A549 (cell line): ENCODE data around the gene CHIC2. TPM values are rescaled to one million over a fixed set of nuclear protein-coding genes. Genes with fewer than 3 reads are reported as not detected.

Experiments
- ATAC-seq, 2 experiments: fragments of 200-7000 bp in 1 of 2; fragments of >200 bp in 1 of 2; cut with Nextera tagmentation in 1 of 2; cut with Tn5 transposase in 1 of 2; 3 replicates each; pipeline versions ENCODE4 v1.8.0 to v1.9.1; 2018 to 2020; ENCODE audit warnings: mild to moderate bottlenecking in 1 of 2, moderate library complexity in 1 of 2
- CTCF ChIA-PET: fragments of 300-600 bp; sonication (Branson Sonifier 250); formaldehyde crosslinking; extraction: SDS; loops from one replicate; lab custom pipeline; 2021; ENCODE audit warnings: antibody characterized with exemption, inconsistent platforms; lab: Yijun Ruan, JAX
- POLR2A ChIA-PET: fragments of 350-600 bp; formaldehyde crosslinking; extraction: SDS; loops from one replicate; lab custom pipeline; 2021; ENCODE audit warnings: antibody characterized with exemption, inconsistent platforms; lab: Yijun Ruan, JAX
- DNase-seq, 2 experiments: peaks; one replicate each; pipeline versions ENCODE4 v3.0.0 to v3.0.0-alpha.2; 2011 to 2016; ENCODE audit warnings: low read depth in 1 of 2, low spot score in 1 of 2
- FAIRE-seq: peaks from 2 replicates; lab custom pipeline; 2011; peaks lifted over from hg19 to GRCh38; lab: Jason Lieb, UNC
- H3K27ac ChIP-seq, 2 experiments: fragments of >200 bp; sonication (Bioruptor Twin); formaldehyde crosslinking; 3 replicates each; pipeline ENCODE4 v1.5.1; 2016 to 2017
- H3K4me1 ChIP-seq: fragments of >200 bp; sonication (Bioruptor Twin); formaldehyde crosslinking; 3 replicates; pipeline ENCODE4 v1.6.1; 2016
- H3K4me2 ChIP-seq: fragments of >200 bp; sonication (Bioruptor Twin); formaldehyde crosslinking; 3 replicates; pipeline ENCODE4 v1.6.1; 2016
- H3K4me3 ChIP-seq: fragments of >200 bp; sonication (Bioruptor Twin); formaldehyde crosslinking; 3 replicates; pipeline ENCODE4 v1.5.1; 2016
- H3K9me3 ChIP-seq: fragments of >200 bp; sonication (Bioruptor Twin); formaldehyde crosslinking; 3 replicates; pipeline ENCODE4 v1.6.1; 2016
- BHLHE40 ChIP-seq: IDR thresholded peaks from 2 replicates; pipeline ENCODE4 v1.6.1; 2012; ENCODE audit warnings: low read depth, low read length, inconsistent platforms
- CHD2 ChIP-seq: fragments of 150-350 bp; IDR thresholded peaks from 2 replicates; pipeline ENCODE4 v1.6.1; 2014; ENCODE audit warnings: low read length; ENCODE audit not compliant: partially characterized antibody
- EHMT2 ChIP-seq: fragments of 200-600 bp; sonication (generic); IDR thresholded peaks from 2 replicates; pipeline ENCODE4 v1.6.1; 2016; ENCODE audit warnings: antibody characterized with exemption, low read depth, mild to moderate bottlenecking, moderate library complexity
- EP300 ChIP-seq, 2 experiments: fragments of >200 bp; sonication (Bioruptor Twin); formaldehyde crosslinking; IDR thresholded peaks; 2 replicates in 1 of 2; 3 replicates in 1 of 2; pipeline ENCODE4 v1.6.1; 2016 to 2017
- ESRRA ChIP-seq: fragments of 150-350 bp; IDR thresholded peaks from 2 replicates; pipeline ENCODE4 v1.6.1; 2014; ENCODE audit warnings: mild to moderate bottlenecking, low read length, borderline replicate concordance
- FOSB ChIP-seq: fragments of 250-450 bp; sonication (Bioruptor Pico); IDR thresholded peaks from 2 replicates; pipeline ENCODE4 v1.5.0; 2020; ENCODE audit warnings: mild to moderate bottlenecking, moderate library complexity
- GATA3 ChIP-seq: IDR thresholded peaks from 2 replicates; pipeline ENCODE4 v1.6.1; 2012; ENCODE audit warnings: borderline replicate concordance
- HOXA7 ChIP-seq: fragments of 250-450 bp; sonication (Bioruptor Pico); IDR thresholded peaks from 2 replicates; pipeline ENCODE4 v1.5.0; 2020; ENCODE audit warnings: mild to moderate bottlenecking, moderate library complexity
- KDM1A ChIP-seq: fragments of 200-600 bp; sonication (generic); IDR thresholded peaks from 2 replicates; pipeline ENCODE4 v1.6.1; 2016; ENCODE audit warnings: low read depth, mild to moderate bottlenecking
- MAFK ChIP-seq: fragments of 450-650 bp; IDR thresholded peaks from 2 replicates; pipeline ENCODE4 v1.6.1; 2014; ENCODE audit not compliant: partially characterized antibody
- NFE2L2 ChIP-seq: fragments of 150-350 bp; conservative IDR thresholded peaks from 2 replicates; pipeline ENCODE4 v1.6.1; 2014; ENCODE audit warnings: low read length
- NPAS2 ChIP-seq: fragments of 250-450 bp; sonication (Bioruptor Pico); IDR thresholded peaks from 2 replicates; pipeline ENCODE4 v1.8.0; 2022; ENCODE audit warnings: mild to moderate bottlenecking, moderate library complexity, borderline replicate concordance
- NR3C1 ChIP-seq: fragments of >200 bp; sonication (Bioruptor Twin); formaldehyde crosslinking; IDR thresholded peaks from 3 replicates; pipeline ENCODE4 v1.6.1; 2017
- PHF8 ChIP-seq: fragments of 200-600 bp; sonication (generic); IDR thresholded peaks from 2 replicates; pipeline ENCODE4 v1.6.1; 2016; ENCODE audit warnings: low read depth, mild to moderate bottlenecking, antibody characterized with exemption, moderate library complexity, borderline replicate concordance
- POLR2AphosphoS2 ChIP-seq: conservative IDR thresholded peaks from 2 replicates; pipeline ENCODE4 v1.6.1; 2012; ENCODE audit warnings: low read length, improper control_type of control experiment, inconsistent platforms
- RAD21 ChIP-seq, 2 experiments: fragments of >200 bp in 1 of 2; sonication (Bioruptor Twin) in 1 of 2; formaldehyde crosslinking in 1 of 2; IDR thresholded peaks in 1 of 2; conservative IDR thresholded peaks in 1 of 2; 2 replicates in 1 of 2; 3 replicates in 1 of 2; pipeline ENCODE4 v1.6.1; 2012 to 2018; ENCODE audit warnings: inconsistent platforms in 1 of 2
- RARB ChIP-seq: fragments of 250-450 bp; sonication (Bioruptor Pico); IDR thresholded peaks from 2 replicates; pipeline ENCODE4 v1.8.0; 2021; ENCODE audit warnings: mild to moderate bottlenecking, moderate library complexity
- RFX5 ChIP-seq: fragments of 450-650 bp; IDR thresholded peaks from 2 replicates; pipeline ENCODE4 v1.7.1; 2014; ENCODE audit warnings: antibody characterized with exemption, mild to moderate bottlenecking, moderate library complexity
- RNF2 ChIP-seq: fragments of 200-600 bp; sonication (generic); IDR thresholded peaks from 2 replicates; pipeline ENCODE4 v1.6.1; 2016; ENCODE audit warnings: low read depth, mild to moderate bottlenecking, antibody characterized with exemption, moderate library complexity, borderline replicate concordance
- TFCP2L1 ChIP-seq: fragments of 250-450 bp; sonication (Bioruptor Pico); IDR thresholded peaks from 2 replicates; pipeline ENCODE4 v1.5.0; 2021; ENCODE audit warnings: mild to moderate bottlenecking
- ZFP36 ChIP-seq: fragments of 450-650 bp; IDR thresholded peaks from 2 replicates; pipeline ENCODE4 v1.6.1; 2014; ENCODE audit warnings: borderline replicate concordance; ENCODE audit not compliant: partially characterized antibody
- ZNF302 ChIP-seq: fragments of 250-450 bp; sonication (Bioruptor Pico); IDR thresholded peaks from 2 replicates; pipeline ENCODE4 v1.9.0; 2021; ENCODE audit warnings: inconsistent platforms, mild to moderate bottlenecking, moderate library complexity
- WGBS: methylation state at CpG from one replicate; pipeline ENCODE4 v1.1.6; 2017; ENCODE audit errors: missing lambda C conversion rate; 5-methylcytosine and 5-hydroxymethylcytosine counted together
- polyA plus RNA-seq, 4 experiments: library from polyadenylated mRNA; depleted of rRNA in 3 of 4; stranded (reverse); fragments of >200 nt; fragmentation: RNase III in 1 of 4; extraction: RNeasy Plus Mini Kit Qiagen cat#74134 plus additional on column Dnase treatment in 1 of 4; gene quantifications; 2 replicates in 3 of 4; 3 replicates in 1 of 4; pipeline ENCODE4 v1.2.3, GENCODE V29; 2011 to 2017
- TF ChIP-seq, protein P1 (sequence below): fragments of 150-350 bp; IDR thresholded peaks from 2 replicates; pipeline ENCODE4 v1.6.1; 2014; ENCODE audit warnings: low read depth, mild to moderate bottlenecking, low read length
- TF ChIP-seq, protein P2 (sequence below): fragments of >200 bp; sonication (Bioruptor Twin); formaldehyde crosslinking; IDR thresholded peaks from 3 replicates; pipeline ENCODE4 v1.5.1; 2016
- TF ChIP-seq, protein P3 (sequence below): fragments of 250-450 bp; sonication (Bioruptor Pico); IDR thresholded peaks from 2 replicates; pipeline ENCODE4 v1.5.0; 2020; ENCODE audit warnings: low read depth, mild to moderate bottlenecking, moderate library complexity
- TF ChIP-seq, protein P4 (sequence below): IDR thresholded peaks from 2 replicates; pipeline ENCODE4 v1.6.1; 2012; ENCODE audit warnings: low read depth, borderline replicate concordance
- TF ChIP-seq, protein P5 (sequence below): fragments of 250-450 bp; sonication (Bioruptor Pico); IDR thresholded peaks from 2 replicates; pipeline ENCODE4 v1.5.0; 2021; ENCODE audit warnings: mild to moderate bottlenecking, moderate library complexity, borderline replicate concordance

Gene CHIC2
- polyA plus RNA-seq, 2 of the 4 experiments (the other 2 are of a cell fraction): 5.9 to 10.1 TPM

DNA sequence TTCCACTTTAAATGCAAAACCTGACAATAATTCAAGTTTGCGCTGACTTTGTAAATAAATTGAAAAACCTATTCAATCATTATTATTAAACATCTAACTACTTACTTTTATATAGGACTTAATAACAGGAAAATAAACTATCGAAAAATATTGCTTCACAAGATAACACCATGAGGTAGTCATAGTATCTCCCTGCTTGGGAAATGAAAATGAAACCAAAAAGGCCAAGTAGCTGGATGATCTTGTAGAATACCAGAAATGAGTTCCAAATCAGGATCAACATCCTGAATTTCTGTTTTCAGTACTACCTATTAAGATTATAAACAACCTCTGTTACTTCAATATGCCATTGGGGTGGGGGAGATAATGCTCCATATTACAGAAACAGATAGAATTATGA, 58.9 kb downstream of the CHIC2 start:
- ATAC-seq (no peak), FAIRE-seq (no peak), DNase-seq (no peak)
- TF ChIP-seq EHMT2: no peak
- TF ChIP-seq RAD21 (conservative IDR thresholded peaks at IDR 0.05 in 1 of 2, IDR thresholded peaks at IDR 0.05 in 1 of 2): no peak
- TF ChIP-seq BHLHE40: no peak
- no peak for TF ChIP-seq CHD2
- TF ChIP-seq, protein P1, sequence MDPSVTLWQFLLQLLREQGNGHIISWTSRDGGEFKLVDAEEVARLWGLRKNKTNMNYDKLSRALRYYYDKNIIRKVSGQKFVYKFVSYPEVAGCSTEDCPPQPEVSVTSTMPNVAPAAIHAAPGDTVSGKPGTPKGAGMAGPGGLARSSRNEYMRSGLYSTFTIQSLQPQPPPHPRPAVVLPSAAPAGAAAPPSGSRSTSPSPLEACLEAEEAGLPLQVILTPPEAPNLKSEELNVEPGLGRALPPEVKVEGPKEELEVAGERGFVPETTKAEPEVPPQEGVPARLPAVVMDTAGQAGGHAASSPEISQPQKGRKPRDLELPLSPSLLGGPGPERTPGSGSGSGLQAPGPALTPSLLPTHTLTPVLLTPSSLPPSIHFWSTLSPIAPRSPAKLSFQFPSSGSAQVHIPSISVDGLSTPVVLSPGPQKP: no peak
- no peak for TF ChIP-seq PHF8
- TF ChIP-seq GATA3: no peak
- no peak for TF ChIP-seq RFX5
- TF ChIP-seq ZNF302: no peak
- no peak for TF ChIP-seq NR3C1
- TF ChIP-seq NPAS2 (CRISPR knock-in tag): no peak
- TF ChIP-seq, protein P2, sequence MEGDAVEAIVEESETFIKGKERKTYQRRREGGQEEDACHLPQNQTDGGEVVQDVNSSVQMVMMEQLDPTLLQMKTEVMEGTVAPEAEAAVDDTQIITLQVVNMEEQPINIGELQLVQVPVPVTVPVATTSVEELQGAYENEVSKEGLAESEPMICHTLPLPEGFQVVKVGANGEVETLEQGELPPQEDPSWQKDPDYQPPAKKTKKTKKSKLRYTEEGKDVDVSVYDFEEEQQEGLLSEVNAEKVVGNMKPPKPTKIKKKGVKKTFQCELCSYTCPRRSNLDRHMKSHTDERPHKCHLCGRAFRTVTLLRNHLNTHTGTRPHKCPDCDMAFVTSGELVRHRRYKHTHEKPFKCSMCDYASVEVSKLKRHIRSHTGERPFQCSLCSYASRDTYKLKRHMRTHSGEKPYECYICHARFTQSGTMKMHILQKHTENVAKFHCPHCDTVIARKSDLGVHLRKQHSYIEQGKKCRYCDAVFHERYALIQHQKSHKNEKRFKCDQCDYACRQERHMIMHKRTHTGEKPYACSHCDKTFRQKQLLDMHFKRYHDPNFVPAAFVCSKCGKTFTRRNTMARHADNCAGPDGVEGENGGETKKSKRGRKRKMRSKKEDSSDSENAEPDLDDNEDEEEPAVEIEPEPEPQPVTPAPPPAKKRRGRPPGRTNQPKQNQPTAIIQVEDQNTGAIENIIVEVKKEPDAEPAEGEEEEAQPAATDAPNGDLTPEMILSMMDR: no peak
- no peak for TF ChIP-seq RNF2
- no peak for TF ChIP-seq ESRRA
- no peak for TF ChIP-seq POLR2AphosphoS2
- no peak for TF ChIP-seq ZFP36
- CTCF ChIA-PET: no interaction called here
- no peaks in the 10 kb centered on the region for H3K9me3 ChIP-seq
- WGBS: 78% methylated on average over 2 of the region's 2 CpGs
- no peak overlapping the region for H3K4me3 ChIP-seq
- H3K4me2 ChIP-seq: no peak overlapping the region
- H3K4me1 ChIP-seq: peaks cover 7% of the 10 kb centered on the region; the same call in 1 of the 3 replicates
- POLR2A ChIA-PET: no interaction called here
- H3K27ac ChIP-seq: no peak overlapping the region

DNA sequence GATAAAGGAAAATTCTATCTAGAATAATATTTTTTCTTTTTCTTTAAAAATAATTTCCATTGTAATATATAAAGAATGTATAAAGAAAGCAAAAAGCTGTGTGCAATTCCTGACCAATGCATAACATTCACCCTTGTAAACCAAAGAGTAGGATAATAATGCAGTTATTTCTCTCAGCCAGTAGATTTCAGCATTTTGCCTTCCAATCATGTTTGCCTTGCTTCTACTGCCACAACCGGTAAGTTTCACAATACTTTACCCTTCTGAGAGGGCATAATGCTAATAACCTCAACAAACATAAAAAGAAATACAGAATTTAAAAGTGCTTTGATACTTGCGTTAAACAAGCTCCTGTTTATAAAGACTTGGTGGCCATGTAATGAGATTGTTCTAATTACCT, 59.9 kb downstream of the CHIC2 start:
- DNase-seq (no peak), ATAC-seq (no peak)
- 63% methylated on average over 2 of the region's 2 CpGs for whole genome bisulfite sequencing
- POLR2A ChIA-PET: no interaction called here
- no peak overlapping the region for H3K27ac ChIP-seq
- CTCF ChIA-PET: no interaction called here
- no peak overlapping the region for H3K4me2 ChIP-seq
- TF ChIP-seq ESRRA: no peak
- TF ChIP-seq RARB (CRISPR knock-in tag): no peak
- no peak for TF ChIP-seq TFCP2L1 (CRISPR knock-in tag)
- no peak for TF ChIP-seq KDM1A
- no peak for TF ChIP-seq RAD21 (conservative IDR thresholded peaks at IDR 0.05 in 1 of 2, IDR thresholded peaks at IDR 0.05 in 1 of 2)
- TF ChIP-seq, protein P3, sequence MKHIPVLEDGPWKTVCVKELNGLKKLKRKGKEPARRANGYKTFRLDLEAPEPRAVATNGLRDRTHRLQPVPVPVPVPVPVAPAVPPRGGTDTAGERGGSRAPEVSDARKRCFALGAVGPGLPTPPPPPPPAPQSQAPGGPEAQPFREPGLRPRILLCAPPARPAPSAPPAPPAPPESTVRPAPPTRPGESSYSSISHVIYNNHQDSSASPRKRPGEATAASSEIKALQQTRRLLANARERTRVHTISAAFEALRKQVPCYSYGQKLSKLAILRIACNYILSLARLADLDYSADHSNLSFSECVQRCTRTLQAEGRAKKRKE (CRISPR knock-in tag): no peak
- TF ChIP-seq EP300 (IDR thresholded peaks at IDR 0.05): no peak
- TF ChIP-seq, protein P4, sequence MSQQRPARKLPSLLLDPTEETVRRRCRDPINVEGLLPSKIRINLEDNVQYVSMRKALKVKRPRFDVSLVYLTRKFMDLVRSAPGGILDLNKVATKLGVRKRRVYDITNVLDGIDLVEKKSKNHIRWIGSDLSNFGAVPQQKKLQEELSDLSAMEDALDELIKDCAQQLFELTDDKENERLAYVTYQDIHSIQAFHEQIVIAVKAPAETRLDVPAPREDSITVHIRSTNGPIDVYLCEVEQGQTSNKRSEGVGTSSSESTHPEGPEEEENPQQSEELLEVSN: no peak
- TF ChIP-seq HOXA7 (CRISPR knock-in tag): no peak
- TF ChIP-seq MAFK: no peak
- TF ChIP-seq, protein P1: no peak
- TF ChIP-seq, protein P5, sequence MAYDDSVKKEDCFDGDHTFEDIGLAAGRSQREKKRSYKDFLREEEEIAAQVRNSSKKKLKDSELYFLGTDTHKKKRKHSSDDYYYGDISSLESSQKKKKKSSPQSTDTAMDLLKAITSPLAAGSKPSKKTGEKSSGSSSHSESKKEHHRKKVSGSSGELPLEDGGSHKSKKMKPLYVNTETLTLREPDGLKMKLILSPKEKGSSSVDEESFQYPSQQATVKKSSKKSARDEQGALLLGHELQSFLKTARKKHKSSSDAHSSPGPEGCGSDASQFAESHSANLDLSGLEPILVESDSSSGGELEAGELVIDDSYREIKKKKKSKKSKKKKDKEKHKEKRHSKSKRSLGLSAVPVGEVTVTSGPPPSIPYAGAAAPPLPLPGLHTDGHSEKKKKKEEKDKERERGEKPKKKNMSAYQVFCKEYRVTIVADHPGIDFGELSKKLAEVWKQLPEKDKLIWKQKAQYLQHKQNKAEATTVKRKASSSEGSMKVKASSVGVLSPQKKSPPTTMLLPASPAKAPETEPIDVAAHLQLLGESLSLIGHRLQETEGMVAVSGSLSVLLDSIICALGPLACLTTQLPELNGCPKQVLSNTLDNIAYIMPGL (CRISPR knock-in tag): no peak
- TF ChIP-seq, protein P2: no peak
- no peak for TF ChIP-seq NFE2L2
- no peak for TF ChIP-seq FOSB
- TF ChIP-seq, all 56 proteins: peak for 0
- no peaks in the 10 kb centered on the region for H3K9me3 ChIP-seq
- H3K4me1 ChIP-seq: peaks cover 7% of the 10 kb centered on the region; the same call in 1 of the 3 replicates
- no peak overlapping the region for H3K4me3 ChIP-seq
- no peak for FAIRE-seq
